Brain microvascular endothelial cell (primary cell): ENCODE data around the gene HM13.
"Not testable (repeated sequence)": the region's sequence is repeated elsewhere in the genome, so short reads cannot be mapped to it uniquely, and the experiment has no call there.

ENCODE experiments used
- DNase-seq: peaks from one replicate; pipeline ENCODE4 v3.0.0-alpha.2; 2020
- H3K27ac ChIP-seq: fragments of 250-450 bp; sonication (Bioruptor Pico); 2 replicates; pipeline ENCODE4 v1.5.1; 2020; ENCODE audit warnings: mild to moderate bottlenecking, moderate library complexity
- H3K27me3 ChIP-seq: fragments of 250-450 bp; sonication (Bioruptor Pico); replicated peaks from 2 replicates; pipeline ENCODE4 v1.5.1; 2020; ENCODE audit warnings: mild to moderate bottlenecking
- H3K36me3 ChIP-seq: fragments of 250-450 bp; sonication (Bioruptor Pico); replicated peaks from 2 replicates; pipeline ENCODE4 v1.5.1; 2020; ENCODE audit warnings: mild to moderate bottlenecking
- H3K4me3 ChIP-seq: 2 replicates; pipeline ENCODE4 v1.5.1; 2011; ENCODE audit warnings: low read depth, mild to moderate bottlenecking, control low read depth, low read length, moderate library complexity
- in situ Hi-C: cut with HindIII; loops from 2 replicates; pipeline ENCODE4 v1.10.0; 2017; ENCODE audit warnings: low sequenced_read_pairs, low pct_ligation_motif_present
- TF ChIP-seq, protein P1 (sequence below): IDR thresholded peaks from 2 replicates; pipeline ENCODE4 v1.5.1; 2011; ENCODE audit warnings: low read depth, mild to moderate bottlenecking, moderate library complexity, low read length, control low read depth, inconsistent platforms; ENCODE audit errors: missing control alignments

Gene HM13

DNA sequence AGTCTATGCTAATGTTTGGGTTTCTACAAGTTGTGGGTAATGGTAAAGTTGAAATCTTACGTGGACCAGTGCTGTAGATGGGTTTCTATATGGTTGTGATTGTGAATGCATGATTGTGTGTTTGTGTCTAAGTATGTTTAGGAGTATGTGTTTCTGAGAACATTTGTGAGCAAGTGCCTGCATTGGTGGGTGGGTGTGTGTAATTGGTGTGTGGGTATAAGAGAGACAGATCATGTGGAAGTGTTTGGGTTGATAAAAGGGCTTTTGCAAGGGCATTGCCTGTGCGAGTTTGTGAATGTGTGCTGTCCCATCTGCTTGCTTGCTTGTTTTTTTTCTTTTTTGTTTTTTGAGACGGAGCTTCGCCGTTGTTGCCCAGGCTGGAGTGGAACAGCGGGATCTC, 65.0 kb downstream of the HM13 start:
- no peaks in the 10 kb centered on the region for H3K27me3 ChIP-seq
- TF ChIP-seq, protein P1, sequence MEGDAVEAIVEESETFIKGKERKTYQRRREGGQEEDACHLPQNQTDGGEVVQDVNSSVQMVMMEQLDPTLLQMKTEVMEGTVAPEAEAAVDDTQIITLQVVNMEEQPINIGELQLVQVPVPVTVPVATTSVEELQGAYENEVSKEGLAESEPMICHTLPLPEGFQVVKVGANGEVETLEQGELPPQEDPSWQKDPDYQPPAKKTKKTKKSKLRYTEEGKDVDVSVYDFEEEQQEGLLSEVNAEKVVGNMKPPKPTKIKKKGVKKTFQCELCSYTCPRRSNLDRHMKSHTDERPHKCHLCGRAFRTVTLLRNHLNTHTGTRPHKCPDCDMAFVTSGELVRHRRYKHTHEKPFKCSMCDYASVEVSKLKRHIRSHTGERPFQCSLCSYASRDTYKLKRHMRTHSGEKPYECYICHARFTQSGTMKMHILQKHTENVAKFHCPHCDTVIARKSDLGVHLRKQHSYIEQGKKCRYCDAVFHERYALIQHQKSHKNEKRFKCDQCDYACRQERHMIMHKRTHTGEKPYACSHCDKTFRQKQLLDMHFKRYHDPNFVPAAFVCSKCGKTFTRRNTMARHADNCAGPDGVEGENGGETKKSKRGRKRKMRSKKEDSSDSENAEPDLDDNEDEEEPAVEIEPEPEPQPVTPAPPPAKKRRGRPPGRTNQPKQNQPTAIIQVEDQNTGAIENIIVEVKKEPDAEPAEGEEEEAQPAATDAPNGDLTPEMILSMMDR, result no peak
- in situ Hi-C loops, result no loop called here

DNA sequence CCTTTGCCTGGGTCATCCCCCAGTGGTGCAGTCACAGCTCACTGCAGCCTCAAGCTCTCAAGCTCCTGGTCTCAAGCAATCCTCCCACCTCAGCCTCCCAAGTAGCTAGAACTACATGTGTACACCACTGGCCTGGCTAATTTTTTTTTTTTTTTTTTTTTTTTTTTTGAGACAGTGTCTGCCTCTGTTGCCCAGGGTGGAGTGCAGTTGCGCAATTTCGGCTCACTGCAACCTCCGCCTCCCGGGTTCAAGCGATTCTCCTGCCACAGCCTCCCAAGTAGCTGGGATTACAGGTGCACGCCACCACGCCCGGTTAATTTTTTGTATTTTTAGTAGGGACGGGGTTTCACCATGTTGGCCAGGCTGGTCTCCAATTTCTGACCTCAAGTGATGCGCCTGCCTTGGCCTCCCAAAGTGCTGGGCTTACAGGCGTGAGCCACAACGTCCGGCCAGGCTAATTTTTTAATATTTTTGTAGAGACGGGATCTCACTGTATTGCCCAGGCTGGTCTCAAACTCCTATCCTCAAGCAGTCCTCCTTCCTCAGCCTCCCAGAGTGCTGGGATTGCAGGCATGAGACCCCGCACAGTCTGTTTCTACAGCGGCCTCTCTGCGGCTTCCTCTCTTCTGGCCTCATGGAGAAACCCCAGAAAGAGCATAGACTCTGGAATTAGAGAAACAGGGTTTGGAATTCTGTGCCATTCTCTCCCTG, 65.9 kb downstream of the HM13 start:
- H3K27ac ChIP-seq, H3K36me3 ChIP-seq, in situ Hi-C loops, DNase-seq, H3K4me3 ChIP-seq, H3K27me3 ChIP-seq: not testable (repeated sequence)

More for the DNA sequence above, 65.0 kb downstream of the HM13 start:
- H3K36me3 ChIP-seq, result no peaks in the 10 kb centered on the region
- no peak overlapping the region for H3K4me3 ChIP-seq
- no peak overlapping the region for H3K27ac ChIP-seq
- no peak for DNase-seq

DNA sequence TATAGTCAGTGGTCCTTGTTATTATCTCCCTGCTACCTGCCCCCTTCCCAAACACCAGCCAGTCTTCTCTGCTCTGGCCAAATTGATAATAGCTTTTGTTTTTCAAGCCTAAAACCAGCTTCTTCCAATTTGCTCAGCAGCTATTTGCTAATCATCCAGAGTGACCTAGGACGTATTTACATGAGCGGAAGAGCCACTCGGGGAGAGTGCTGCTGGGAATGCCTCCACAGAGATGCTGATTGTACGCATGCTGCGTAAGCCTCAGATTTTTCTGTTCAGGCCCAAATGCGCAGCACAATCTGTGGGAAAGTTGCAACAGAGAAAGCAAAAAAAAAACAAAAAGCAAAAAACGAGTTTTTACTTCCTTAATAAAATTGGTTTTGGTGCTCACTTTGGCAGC, 66.5 kb downstream of the HM13 start:
- no peak for DNase-seq
- Histone ChIP-seq H3K4me3 (no peak overlapping the region), H3K36me3 (no peaks in the 10 kb centered on the region), H3K27ac (no peak overlapping the region), H3K27me3 (no peaks in the 10 kb centered on the region)
- TF ChIP-seq, protein P1, result no peak
- in situ Hi-C loops, result no loop called here

DNA sequence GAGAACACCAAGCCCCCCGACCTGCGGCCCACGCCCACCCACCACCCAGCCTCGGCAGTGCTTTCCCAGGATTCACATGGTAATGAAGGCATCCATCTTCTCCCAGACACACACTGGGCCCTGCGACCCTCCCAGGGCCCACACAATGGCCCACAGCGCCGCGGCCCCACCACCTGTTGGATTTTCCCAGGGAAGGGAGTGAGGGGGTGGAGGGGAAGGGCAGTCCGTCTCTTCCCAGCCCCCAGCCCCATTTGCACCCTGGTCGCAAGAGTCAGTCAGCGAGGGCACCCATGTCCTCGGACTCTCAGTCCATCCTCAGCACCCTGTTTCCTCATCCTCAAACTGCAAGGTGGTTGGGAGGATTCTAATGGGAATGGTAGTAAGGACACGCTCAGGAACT, 67.1 kb downstream of the HM13 start:
- H3K27me3 ChIP-seq, result no peaks in the 10 kb centered on the region
- H3K27ac ChIP-seq, result no peak overlapping the region
- no peaks in the 10 kb centered on the region for H3K36me3 ChIP-seq
- no peak for DNase-seq
- in situ Hi-C loops, result no loop called here
- TF ChIP-seq, protein P1, result no peak
- no peak overlapping the region for H3K4me3 ChIP-seq

DNA sequence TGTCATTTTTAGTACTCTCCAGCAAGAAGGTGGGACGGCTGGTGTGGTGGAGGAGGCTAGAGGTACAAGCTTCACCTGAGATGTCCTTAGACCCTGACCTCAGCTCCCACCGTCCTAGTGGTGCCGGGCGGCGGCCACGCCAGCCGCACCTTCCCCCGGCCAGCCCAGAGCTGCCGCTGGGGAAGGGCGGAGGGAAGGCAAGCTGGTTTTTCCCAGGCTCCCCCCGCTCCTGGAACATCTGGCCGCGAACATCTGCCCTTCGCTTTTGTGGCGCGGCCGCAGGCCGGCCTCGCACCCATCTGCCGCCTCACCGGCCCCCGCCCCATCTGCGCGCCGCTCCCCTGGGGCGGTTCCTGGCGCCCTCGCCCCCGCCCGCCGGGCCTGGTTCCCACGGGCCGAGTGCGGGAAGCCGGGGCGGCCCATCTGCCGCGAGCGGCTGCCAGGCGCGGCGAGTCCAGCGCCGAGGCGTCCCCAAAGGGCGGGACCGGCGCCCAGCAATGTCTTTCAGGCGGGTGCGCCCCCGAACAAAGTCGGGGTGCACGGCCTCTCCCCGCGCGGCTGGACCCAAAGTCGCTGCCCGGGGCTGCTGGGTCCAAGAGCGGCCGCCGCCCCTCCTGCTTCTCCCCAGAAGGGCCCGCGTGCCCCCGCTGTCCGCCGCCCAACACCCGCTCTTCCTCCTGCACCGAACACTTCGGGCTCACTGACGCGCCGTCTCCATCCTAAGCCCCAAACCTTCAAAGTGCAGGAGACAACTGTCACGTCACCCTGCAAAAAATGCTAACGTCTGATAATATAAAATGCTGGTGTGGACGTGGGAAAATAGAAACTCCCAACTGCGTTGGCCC, 73.5 kb downstream of the HM13 start:
- H3K27me3 ChIP-seq, result no peaks in the 10 kb centered on the region
- TF ChIP-seq, protein P1, result no peak
- H3K36me3 ChIP-seq, result no peaks in the 10 kb centered on the region
- H3K27ac ChIP-seq, result no peak overlapping the region
- in situ Hi-C loops, result no loop called here
- DNase-seq, result no peak
- peak overlapping the region; percentile 51 for H3K4me3 ChIP-seq

DNA sequence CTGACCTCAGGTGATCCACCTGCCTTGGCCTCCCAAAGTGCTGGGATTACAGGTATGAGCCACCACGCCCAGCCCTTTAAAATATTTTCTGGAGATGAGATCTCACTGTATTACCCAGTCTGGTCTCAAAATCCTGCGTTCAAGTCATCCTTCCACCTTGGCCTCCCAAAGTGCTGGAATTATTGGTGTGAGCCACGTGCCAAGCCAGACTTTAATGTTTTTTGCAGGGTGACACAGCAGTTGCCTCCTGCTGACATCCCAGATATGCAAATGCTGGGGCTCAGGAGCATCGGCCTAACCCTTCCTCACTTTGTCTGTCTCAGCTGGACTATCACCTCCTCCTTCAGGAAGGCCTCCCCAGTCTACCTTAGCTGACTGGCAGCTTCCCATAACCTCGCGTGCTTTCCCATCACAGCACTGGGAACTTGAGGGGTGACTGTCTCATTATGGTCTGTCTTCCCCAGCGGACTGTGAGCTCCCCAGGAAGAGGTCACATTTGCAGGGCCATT, 76.5 kb downstream of the HM13 start:
- Histone ChIP-seq H3K4me3 (no peak overlapping the region), H3K27ac (no peak overlapping the region), H3K27me3 (no peaks in the 10 kb centered on the region), H3K36me3 (no peaks in the 10 kb centered on the region)
- TF ChIP-seq, protein P1, result no peak
- no peak for DNase-seq
- in situ Hi-C loops, result no loop called here
